Cortex of kidney (tissue), 1 donor: ENCODE results near the gene TMEM147.

Source experiments
- DNase-seq: peaks from one replicate; lab custom pipeline; 2025; lab: John Stamatoyannopoulos, UW

TMEM147 gene

DNA sequence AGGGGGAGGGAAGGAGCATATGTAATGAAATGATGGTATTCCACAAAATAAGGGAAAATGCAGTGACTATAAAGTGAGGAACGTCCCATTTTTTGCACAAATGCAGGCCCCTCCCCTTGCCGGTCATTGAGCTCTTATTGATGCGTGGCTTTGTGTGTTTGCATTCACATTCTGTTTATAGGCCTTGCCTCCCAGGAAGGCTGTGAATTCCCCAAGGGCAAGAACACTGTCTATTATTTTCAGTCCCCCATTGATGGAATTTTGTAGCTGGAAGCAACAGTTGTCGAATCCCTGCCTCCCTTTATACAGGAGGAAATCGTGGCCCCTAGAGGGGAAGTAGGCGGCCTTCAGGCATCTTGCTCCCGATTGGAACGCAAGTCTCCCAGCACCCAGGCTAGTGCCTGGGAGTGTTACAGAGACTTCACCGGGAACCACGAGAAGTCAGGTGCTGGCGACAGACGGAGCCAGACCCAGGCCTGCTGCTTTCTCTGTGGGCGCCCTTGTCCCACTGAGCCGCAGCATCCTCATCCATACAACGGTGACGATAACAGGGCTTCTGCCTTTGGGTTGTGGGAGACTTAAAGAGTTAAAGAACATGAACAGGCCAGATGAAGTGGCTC lies 24.2 kb upstream of the TMEM147 start:
- DNase-seq = no peak

DNA sequence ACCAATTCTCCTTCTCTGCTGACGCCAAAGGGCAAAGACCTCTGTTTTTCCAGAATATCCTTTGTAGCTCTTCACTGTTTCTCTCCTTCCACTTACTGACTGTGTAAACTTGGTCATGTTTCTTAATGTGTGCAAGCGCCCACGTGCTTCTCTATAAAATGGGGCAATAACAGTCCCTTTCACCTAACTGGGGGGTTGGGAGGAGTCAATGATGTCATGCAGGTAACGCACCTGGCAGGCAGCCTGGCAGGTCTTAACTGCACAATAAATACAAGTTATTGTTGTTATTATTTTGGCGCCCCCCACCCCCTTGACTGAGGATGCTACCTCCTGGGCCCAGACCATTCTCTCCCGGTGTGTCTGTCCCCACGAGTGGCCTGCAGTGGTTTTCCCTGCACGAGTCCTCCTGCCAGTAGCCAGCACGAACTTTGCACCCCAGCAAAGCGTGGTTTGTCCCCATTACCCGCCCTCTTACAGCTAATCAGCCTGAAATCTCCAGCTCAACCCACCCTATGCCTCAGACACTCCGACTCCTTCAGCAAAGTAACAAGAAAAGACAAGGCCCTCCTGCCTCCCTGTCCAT lies 22.6 kb upstream of the TMEM147 start:
- no peak for DNase-seq

DNA sequence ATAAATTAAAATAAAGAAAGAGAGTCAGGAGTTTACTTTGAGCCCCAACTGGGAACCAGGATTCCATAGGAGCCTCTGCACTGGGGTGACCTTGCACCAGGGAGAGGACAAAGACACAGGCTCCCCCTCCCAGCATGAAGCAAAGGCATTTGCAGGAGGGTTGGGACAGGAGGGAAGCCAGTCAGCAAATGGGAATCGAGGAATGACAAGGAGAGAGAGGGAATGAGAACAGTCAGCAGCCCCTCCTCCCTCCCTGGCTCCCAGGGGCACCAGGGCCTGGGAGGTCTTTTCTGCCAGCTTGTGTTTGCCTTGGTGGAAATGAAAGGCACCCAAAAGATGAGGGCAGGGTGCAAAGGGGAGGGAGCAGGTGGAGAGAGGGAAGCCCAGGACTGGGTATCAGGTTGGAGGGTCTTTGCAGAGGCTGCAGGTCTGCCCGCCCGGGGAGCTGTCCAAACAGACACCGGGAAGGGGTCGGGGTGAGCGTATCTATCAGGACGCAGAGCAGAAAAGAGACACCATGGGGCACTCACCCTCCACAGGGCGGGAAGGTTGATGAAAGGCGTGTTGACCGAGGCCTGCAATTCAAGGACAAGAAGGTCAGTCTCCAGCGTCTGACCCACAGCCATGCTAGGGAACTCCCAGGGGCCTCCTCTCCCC lies 21.1 kb upstream of the TMEM147 start:
- no peak for DNase-seq

DNA sequence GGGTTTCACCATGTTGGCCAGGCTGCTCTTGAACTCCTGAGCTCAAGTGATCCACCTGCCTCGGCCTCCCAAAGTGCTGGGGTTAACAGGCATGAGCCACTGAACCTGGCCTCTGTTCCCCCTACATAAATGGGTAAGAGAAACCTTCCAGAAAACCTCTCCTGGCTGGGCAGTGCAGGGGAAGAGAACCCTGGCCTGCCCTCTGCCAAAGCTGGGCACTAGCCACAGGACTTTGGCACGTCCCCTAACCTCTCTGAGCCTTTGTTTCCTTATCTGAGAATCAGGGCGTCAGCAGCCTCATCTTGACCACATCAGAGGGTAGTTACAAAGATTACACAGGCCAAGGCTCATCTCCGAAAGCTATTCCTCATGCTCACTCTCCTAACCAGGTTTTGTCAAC lies 19.6 kb upstream of the TMEM147 start:
- DNase-seq = no peak

DNA sequence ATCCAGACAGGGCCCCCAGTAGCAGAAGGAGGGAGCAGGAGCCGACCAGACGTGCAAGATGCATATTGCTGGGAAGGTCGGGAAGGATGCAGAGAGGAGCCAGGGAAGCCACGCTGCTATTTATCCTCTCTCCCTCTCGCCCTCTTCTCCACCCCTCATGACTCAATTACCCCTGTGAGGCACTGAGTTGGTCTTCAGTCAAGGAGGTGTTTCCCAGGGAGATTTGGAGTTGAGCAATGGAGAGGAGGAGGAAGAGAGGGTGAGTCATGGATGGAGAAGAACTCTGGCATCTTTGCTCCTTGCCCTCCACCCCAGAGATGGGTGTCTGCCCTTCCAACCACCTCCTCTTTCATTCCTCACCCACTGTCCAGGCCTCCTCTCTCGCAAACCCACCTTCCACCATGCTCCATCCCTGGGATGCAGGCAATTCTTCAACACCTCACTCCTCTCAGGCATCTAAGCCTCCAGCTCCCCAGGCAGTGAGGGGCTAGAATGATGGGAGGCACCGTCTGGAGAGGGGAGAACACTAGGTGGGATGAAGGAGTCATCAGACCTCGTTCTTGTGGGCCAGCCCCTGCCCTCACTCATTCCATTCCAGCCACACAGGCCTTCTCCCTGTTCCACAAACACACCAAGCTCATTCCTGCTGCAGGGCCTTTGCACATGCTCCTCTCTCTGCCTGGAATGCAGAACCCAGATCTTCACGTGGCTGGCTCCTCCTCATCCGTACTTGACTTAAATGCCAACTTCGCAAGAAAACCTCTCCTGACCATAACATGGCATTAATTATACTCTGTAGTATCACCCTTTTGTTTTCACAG lies 17.0 kb upstream of the TMEM147 start, which contains the start of gene SBSN:
Gene SBSN, minus strand, starts transcription at position 94 of the 821 bp plus-strand sequence. Its CDS starts 30 bp downstream, at position 64.
- DNase-seq = no peak

DNA sequence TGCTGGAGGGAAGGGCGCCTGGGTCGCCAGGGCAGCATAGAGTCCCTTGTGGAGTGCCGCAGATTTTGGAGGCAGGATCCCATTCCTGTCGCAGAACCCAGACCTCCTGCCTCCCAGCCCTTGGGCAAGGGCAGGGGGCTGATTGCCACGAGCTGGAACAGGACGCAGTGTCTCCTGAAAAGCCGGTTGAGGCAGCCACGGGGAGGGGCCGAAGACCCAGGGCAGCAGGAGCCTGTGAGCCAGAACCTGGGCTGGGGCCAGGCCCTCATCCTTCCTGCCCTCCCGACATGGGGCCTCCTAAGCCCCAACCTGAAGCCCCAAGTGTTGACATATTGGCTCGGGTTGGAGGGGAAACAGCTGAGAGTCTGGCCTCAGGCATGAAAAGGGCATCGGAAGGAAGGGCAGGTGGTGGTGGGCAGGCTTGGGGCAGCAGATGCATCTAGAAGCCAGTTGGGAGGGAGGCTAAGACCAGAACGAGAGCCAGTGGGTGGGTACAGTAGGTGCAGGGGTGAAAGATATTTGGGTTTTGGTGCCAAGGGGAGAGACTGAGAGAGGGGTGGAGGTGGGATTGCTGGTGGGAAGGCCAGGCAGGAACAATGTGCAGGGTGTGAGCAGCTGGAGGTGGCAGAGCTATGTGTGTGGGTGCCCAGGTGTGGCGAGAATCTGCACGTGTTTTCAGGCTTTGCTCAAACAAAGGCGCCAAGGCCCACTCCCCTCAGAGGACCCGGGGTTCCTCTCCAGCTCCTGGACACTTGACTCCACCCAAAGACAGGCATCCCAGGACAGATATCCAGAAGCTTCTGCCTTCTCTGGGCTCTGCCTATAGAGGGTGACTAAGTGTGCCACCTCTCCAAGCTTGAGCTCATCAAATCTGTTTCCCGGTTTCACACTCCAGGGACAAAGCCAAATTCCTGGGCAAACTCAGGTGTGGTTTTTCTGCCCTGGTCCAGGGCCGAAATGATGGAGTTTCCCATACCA lies 15.9 kb upstream of the TMEM147 start:
- no peak for DNase-seq

DNA sequence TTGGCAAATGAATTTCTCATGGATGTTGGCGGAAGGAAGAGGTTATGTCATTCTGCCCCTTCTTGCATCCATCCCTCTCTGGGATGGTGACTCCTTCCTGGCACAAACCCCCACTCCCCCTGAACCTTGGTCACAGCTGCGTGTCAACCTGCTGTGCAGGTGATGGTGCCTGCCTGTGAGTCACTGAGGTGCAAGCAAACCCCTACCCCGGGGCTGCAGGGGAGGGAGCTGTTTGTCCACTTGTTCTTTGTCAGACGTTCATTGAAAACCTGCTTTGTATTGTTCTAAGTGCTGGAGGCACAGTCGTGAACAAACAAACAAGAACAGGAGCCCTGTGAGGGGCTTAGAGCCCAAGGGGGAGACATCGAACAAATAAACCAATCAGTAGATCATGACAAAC lies 14.1 kb upstream of the TMEM147 start:
- DNase-seq = no peak

DNA sequence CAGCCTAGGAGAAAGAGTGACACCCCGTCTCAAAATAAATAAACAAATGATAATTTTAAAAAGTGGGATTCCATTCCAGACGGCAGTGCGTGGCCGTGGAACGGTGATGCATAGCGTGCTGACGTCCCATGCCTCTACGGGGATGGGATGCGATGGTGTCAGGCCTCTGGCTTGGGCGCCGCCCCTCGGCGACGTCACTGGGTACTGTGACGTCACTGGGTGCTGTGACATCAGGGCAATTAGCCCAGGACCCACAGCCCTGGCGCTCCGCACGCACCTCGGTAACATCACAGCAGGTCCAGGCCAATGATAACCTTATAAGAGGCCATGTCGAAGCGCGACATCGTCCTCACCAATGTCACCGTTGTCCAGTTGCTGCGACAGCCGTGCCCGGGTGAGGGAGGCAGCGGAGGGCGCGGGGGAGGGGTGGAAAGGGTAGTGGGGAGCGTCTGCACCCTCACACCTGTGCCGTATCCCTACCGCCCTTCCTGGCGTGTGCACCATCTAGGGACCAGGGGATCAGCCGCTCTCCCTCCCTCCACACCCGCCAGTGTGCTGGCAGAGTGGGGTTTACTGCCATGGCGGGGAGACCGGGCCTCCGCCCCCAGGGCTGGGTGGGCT lies 12.1 kb upstream of the TMEM147 start, which contains the start of gene GAPDHS:
Gene GAPDHS, plus strand, starts transcription at position 256 of the 621 bp plus-strand sequence. Its CDS starts 72 bp downstream, at position 328.
- no peak for DNase-seq

DNA sequence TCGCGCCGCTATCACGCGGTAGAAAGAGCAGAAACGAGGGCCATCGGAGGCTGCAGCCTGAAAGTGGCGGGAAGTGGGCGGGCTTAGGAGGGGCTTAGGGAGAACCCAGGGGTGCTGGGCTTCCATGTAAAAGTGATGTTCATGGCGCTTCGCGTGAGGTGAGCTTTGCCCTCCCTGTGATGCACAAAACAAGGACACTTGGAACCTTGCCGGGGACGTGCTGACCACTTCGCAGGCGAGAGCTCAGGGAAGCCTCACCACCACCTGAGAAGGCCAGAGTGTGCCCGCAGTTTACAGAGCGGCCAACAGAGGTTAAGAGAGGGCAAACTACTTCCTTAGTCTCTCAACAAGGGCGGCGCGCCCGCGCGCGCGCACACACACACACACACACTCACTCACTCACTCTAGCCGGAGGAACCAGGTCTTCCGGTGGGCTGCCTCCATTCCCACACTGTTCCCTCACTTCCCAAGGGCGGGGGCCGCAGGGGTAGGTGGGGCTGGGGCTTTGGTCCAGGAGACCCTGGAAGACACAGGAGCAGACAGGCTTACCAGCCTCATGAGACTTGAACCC lies 11.5 kb upstream of the TMEM147 start:
- no peak for DNase-seq

DNA sequence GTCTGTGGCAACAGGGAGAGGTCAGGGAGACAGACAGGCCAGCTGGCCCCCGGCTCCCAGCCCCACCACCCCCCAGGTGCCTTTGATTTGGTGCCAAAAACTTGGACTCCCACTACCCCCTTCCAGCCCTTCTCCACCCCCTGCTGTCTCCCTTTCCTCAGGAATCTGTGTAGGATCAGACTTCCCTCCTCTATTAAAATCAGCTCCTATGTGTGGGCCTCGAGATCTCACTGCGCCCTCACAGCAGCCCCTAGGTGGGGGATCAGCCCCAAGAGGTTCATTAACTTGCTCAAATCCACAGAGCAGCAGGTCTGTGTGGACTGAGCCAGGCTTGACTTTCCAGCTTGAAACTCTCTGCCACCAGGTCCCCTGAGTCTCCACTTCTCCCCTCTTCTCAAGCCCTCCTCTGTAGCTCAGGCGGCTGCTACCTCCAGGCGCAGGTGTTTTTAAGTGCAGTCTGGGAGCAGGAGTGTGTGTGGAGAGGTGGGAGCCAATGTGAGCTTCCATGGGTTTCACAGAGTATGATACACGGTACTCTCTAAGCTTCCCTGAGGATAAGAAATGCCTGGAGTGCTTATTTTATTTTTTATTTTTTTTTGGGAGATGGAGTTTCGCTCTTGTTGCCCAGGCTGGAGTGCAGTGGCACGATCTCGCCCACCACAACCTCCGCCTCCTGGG lies 10.5 kb upstream of the TMEM147 start:
- DNase-seq = no peak

DNA sequence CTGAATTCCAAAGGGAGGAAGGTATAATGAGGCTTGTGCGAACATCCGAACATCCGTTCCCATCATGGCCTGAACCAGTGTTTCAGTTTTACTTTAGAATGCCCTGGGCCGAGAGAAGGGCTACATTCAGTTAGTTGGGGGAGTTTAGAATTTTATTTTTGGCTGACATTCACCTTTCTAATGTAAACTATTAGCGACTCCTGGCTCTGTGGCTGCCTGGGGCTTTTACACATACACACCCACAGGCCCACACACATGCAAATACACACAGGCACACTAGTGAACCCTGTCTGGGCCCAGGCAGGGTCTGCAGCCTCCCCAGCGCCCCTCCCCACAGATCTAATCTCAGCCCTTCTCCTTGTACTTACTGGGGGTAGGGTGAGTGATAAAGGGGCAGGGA lies 6.1 kb upstream of the TMEM147 start:
- no peak for DNase-seq

DNA sequence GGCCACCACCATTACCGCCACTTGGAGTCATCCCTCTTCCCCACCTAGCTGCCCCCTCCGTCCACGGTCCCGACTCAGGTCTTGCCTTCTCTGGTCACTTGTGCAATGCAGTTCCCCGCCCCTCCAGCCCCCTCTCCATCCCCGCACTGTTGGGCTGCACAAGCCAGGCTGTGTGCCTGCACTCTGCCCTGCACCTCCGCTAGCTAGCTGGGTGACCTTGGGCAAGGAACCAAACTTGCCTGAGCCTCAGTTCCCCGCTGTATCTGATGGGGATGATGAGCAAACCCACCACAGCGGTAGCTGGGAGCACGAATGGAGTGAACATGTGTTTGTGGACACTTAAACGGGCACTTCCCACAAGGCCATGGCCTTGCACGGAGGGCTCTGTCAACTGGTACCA lies 5.6 kb upstream of the TMEM147 start:
- no peak for DNase-seq

DNA sequence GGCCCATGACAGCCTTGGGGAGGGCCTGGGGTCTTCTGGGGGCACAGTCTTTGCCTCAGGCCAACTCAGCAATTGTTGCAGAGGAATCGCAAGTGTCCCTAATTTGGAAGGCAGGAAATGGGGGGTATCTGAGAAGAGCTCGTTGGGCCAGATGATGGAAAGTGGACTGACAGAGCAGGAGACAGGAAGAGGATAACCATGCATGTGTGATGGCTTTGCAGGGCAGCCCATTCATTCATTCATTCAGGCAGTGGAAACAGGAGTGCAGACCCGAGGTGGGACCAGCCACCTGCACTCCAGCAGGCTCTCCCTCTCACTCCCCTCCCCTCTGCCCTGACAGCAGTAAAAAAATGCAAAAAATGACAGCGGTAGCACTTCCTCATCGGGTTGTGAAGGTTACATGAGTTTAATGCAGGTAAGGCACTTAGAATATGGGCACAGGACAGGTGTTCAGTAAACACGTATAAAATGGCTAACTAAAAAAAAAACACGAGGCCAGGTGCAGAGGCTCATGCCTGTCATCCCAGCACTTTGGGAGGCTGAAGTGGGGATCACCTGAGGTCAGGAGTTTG lies 5.0 kb upstream of the TMEM147 start:
- DNase-seq = no peak

DNA sequence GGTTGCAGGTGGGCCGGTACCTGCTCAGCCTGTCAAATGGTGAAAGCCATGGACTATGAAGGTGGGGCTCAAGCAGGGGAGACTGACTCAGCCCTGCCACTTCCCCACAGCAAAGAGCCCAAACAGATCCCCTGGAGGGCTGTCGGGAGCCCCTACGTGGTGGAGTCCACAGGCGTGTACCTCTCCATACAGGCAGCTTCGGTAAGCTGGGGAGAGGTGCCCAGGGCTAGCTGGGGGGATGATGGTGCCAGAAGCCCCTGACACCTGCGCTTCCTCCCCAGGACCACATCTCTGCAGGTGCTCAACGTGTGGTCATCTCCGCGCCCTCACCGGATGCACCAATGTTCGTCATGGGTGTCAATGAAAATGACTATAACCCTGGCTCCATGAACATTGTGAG lies 3.2 kb upstream of the TMEM147 start:
- DNase-seq = no peak

DNA sequence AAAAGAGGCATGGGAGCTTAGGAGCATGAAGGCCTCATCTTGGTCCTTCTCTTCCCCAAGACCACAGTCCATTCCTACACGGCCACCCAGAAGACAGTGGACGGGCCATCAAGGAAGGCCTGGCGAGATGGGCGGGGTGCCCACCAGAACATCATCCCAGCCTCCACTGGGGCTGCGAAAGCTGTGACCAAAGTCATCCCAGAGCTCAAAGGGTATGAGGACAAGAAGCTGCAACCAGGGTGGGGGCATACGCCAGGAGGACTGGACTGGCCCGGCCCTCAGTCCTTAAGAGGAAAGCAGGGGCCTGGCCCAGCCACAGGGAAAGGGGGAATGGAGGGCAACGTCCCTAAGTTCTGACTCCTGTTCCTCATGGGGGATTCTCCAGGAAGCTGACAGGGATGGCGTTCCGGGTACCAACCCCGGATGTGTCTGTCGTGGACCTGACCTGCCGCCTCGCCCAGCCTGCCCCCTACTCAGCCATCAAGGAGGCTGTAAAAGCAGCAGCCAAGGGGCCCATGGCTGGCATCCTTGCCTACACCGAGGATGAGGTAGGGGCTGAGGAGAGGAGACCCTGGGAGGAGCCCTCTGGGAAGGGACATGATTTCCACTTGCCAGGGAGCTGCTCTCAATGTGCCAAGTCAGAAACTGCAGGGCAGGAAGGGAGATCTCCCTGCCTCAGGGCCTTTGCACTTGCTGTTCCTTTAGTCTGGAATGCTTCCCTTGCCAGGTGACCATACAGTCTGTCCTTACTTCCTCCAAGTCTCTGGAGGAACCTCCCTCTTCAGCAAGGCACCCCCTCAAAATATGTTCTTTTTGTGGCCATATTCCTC lies 1.9 kb upstream of the TMEM147 start:
- DNase-seq = no peak

DNA sequence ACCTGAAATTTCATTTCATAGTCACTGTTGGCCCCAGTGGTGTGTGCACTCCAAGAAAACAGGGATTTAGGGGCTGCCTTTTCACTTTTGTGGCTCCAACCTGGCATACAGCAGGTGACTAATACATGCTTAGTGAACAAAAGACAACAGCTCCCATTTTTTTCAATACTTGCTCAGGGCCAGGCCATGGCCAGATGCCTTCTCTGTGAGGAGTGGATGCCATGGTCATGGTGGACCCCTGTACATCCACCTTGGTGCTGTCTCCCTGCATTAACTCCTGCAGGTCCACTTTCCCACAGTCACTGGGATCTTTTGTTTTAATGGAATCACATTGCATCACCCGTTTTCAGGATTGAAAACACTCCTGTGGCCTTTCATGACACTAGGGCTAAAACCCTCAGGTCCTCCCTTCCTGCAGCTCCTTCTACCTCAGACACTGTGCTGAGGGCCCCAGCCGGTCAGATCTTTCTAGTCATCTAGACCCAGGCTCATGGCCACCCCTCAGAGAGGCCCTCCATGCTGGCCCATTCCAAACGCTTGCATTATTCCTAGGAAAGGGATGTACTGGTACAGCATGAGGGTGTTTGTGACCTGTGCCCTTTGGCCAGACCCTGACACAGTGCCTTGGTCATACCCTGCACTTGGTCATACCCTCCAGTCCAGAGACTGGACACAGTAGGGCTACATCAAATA lies 1.2 kb upstream of the TMEM147 start:
- DNase-seq = no peak

DNA sequence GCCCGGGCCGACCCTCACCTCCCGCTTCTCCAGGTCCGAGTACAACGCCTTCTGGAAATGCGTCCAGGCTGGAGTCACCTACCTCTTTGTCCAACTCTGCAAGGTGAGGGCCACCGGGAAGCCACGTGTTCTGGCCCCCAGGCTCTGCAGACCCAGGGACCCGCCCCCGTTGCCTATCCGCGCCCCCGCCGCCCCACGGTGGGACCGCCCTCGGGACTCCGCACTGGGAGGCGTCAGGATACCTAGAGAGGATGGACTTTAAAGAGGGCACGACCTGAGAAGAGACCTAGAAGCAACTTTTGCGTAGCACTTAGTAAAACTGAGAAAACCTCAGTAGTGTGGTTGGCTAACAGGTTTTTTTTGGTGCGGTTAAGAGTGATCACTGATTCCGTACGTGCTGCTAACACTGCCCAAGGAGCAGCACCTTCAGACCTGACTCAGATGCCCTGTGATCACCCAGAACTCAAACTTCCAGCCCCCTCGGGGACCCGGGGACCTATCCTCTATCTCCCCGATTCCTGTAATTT lies 492 bp downstream of the TMEM147 start:
- no peak for DNase-seq

DNA sequence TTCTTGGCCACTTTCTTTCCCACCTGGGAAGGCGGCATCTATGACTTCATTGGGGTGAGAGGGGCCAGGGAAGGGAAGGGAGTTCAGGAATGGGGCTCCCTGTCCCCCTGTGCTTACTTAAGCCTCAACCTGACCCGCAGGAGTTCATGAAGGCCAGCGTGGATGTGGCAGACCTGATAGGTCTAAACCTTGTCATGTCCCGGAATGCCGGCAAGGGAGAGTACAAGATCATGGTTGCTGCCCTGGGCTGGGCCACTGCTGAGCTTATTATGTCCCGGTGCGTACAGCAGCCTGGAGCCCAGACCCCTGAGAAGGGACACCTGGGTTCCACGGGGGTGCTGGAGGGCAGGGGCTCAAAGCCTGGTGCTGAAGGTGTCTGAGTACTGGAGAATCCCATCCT lies 1.1 kb downstream of the TMEM147 start:
- no peak for DNase-seq
